ENCODE data around the gene RAB39A. TPM values are rescaled to one million over a fixed set of nuclear protein-coding genes. Genes with fewer than 3 reads are reported as not detected.

The RAB39A gene
- total RNA-seq, 1 donor from 2014 or later: not detected

DNA sequence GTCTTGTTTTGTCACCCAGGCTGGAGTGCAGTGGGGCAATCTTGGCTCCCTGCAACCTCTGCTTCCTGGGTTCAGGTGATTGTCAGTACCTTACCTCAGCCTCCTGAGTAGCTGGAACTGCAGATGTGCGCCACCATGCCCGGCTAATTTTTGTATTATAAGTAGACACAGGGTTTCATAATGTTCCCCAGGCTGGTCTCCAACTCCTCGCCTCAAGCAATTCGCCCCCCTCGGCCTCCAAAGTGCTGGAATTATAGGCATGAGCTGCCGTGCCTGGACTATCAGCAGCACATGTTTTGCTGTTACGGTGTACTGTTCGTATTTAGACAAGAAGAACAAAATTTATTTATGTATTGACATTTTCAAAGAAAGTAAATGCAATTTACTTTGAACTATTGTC, 34.8 kb downstream of the RAB39A start:
- H3K4me3 Mint-ChIP-seq (ENCODE audit: unreplicated experiment): no peak overlapping the region
- H3K4me1 Mint-ChIP-seq (ENCODE audit: low read depth): peaks cover 15% of the 10 kb centered on the region
- DNase-seq (ENCODE audit: low spot score): no peak
- TF ChIP-seq, protein P1, sequence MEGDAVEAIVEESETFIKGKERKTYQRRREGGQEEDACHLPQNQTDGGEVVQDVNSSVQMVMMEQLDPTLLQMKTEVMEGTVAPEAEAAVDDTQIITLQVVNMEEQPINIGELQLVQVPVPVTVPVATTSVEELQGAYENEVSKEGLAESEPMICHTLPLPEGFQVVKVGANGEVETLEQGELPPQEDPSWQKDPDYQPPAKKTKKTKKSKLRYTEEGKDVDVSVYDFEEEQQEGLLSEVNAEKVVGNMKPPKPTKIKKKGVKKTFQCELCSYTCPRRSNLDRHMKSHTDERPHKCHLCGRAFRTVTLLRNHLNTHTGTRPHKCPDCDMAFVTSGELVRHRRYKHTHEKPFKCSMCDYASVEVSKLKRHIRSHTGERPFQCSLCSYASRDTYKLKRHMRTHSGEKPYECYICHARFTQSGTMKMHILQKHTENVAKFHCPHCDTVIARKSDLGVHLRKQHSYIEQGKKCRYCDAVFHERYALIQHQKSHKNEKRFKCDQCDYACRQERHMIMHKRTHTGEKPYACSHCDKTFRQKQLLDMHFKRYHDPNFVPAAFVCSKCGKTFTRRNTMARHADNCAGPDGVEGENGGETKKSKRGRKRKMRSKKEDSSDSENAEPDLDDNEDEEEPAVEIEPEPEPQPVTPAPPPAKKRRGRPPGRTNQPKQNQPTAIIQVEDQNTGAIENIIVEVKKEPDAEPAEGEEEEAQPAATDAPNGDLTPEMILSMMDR (IDR thresholded peaks at IDR 0.05): no peak
- H3K9me3 Mint-ChIP-seq (ENCODE audit: low read depth): no peaks in the 10 kb centered on the region
- no peaks in the 10 kb centered on the region for H3K27me3 Mint-ChIP-seq (ENCODE audit: low read depth)
- no peaks in the 10 kb centered on the region for H3K36me3 Mint-ChIP-seq (ENCODE audit: low read depth)
- no peak overlapping the region for H3K27ac Mint-ChIP-seq (ENCODE audit: unreplicated experiment)

DNA sequence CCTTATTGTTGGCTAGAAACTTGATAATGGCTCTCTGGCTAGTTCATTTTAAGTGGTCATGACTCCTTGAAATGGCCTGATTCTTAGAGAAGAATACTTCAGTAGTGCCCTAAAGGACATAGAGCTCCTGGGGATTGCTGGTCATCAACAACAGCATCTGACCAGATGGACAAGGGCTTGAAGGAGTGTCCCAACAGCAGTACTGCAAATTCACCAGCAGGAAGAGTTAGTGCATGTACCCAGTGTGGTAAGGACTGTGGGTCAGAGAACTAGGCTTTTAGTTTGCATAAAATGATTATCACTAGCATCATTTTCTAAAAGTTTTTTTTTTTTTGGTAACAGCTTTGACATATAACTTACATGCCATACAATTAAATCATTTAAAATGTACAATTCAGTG, 41.0 kb downstream of the RAB39A start:
- Mint-ChIP-seq H3K36me3 (ENCODE audit: low read depth) (no peaks in the 10 kb centered on the region), H3K27ac (ENCODE audit: unreplicated experiment) (no peak overlapping the region), H3K4me3 (ENCODE audit: unreplicated experiment) (no peak overlapping the region), H3K9me3 (ENCODE audit: low read depth) (no peaks in the 10 kb centered on the region), H3K4me1 (ENCODE audit: low read depth) (no peaks in the 10 kb centered on the region), H3K27me3 (ENCODE audit: low read depth) (no peaks in the 10 kb centered on the region)
- TF ChIP-seq, protein P1 (IDR thresholded peaks at IDR 0.05): peak; percentile 11
- no peak for DNase-seq (ENCODE audit: low spot score)

DNA sequence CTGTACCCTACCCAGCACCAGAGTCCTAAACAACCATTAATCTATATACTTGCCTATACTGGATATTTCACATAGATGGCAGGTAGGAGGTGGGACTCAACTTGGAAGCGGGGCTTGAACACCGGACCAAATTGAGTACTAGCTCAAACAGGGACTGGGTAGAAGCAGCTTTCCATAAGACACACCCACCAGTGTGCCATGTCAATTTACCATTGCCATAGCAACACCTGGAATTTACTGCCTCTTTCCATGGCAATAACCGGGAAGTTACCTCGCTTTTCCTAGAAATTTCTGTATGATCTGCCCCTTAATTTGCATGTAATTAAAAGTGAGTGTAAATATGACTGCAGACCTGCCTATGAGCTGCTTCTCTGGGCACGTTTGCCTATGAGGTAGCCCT, 41.8 kb downstream of the RAB39A start:
- Mint-ChIP-seq H3K27ac (ENCODE audit: unreplicated experiment) (no peak overlapping the region), H3K4me1 (ENCODE audit: low read depth) (no peaks in the 10 kb centered on the region), H3K36me3 (ENCODE audit: low read depth) (no peaks in the 10 kb centered on the region), H3K27me3 (ENCODE audit: low read depth) (no peaks in the 10 kb centered on the region), H3K4me3 (ENCODE audit: unreplicated experiment) (no peak overlapping the region), H3K9me3 (ENCODE audit: low read depth) (no peaks in the 10 kb centered on the region)
- TF ChIP-seq, protein P1 (IDR thresholded peaks at IDR 0.05): no peak
- no peak for DNase-seq (ENCODE audit: low spot score)

DNA sequence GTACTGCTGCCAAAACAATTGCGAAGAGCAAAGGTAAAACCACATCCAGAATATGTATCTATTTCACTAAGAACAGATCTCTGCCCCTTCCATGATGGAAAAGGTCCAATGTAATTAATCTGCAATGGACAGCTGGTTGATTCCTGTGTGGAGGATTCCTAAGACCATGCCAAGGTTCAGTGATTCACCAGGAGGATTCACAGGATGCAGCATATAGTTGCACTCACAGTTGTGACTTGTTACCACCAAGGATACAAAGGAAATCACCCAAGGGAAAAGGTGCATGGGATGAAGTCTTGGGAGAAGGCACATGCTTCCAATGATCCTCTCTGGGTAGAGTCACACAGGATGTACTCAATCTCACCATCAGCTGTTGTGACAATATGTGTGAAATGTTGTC, 45.4 kb downstream of the RAB39A start:
- Mint-ChIP-seq H3K36me3 (ENCODE audit: low read depth) (no peaks in the 10 kb centered on the region), H3K27me3 (ENCODE audit: low read depth) (peaks cover 2% of the 10 kb centered on the region), H3K9me3 (ENCODE audit: low read depth) (no peaks in the 10 kb centered on the region), H3K4me1 (ENCODE audit: low read depth) (no peaks in the 10 kb centered on the region), H3K27ac (ENCODE audit: unreplicated experiment) (no peak overlapping the region), H3K4me3 (ENCODE audit: unreplicated experiment) (no peak overlapping the region)
- TF ChIP-seq, protein P1 (IDR thresholded peaks at IDR 0.05): no peak
- no peak for DNase-seq (ENCODE audit: low spot score)

DNA sequence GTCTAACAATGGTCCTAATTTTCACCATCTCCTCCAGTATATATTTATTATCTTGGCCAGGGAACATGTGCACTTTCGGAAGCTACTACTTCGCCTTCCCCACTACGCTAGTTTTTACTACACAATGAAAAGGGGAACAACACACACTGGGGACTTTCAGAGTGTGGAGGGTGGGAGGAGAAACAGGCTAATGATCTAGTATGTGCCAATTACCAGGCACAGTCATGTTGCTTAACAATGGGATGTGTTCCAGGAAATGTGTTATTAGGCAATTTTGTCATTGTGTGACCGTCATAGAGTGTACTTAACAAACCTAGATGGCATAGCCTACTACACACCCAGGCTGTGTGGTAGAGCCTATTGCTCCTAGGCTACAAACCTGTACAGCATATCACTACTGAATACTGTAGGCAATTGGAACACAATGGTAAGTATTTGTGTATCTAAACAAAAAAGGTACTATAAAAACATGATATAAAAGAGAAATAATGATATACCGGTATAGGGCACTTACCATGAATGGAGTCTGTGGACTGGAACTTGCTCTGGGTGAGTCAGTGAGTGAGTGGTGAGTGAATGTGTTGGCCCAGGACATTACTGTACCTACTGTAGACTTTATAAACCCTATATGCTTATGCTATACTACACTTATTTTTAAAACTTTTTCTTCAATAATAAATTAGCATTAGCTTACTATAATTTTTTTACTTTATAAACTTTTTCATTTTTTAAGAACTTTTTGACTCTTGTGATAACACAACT, 60.3 kb downstream of the RAB39A start:
- Mint-ChIP-seq H3K36me3 (ENCODE audit: low read depth) (no peaks in the 10 kb centered on the region), H3K9me3 (ENCODE audit: low read depth) (no peaks in the 10 kb centered on the region), H3K27ac (ENCODE audit: unreplicated experiment) (no peak overlapping the region), H3K4me1 (ENCODE audit: low read depth) (no peaks in the 10 kb centered on the region), H3K4me3 (ENCODE audit: unreplicated experiment) (no peak overlapping the region), H3K27me3 (ENCODE audit: low read depth) (peaks cover 1% of the 10 kb centered on the region)
- TF ChIP-seq, protein P1 (IDR thresholded peaks at IDR 0.05): no peak
- DNase-seq (ENCODE audit: low spot score): no peak
